T-helper 1 cell treated with Interleukin-12 subunit alpha and Interleukin-12 subunit beta and Interleukin-4 antibody, amounts not matched to agents 30 μg/mL and 1 μg/mL, for 36 hours (primary cell): Measurements from ENCODE around the gene MAMDC2.
"Not testable (repeated sequence)": the region's sequence is repeated elsewhere in the genome, so short reads cannot be mapped to it uniquely, and the experiment has no call there.

ENCODE experiments used
- H3K27ac Mint-ChIP-seq: one replicate; pipeline ENCODE4 v1.8.0; 2021; ENCODE audit warnings: mild to moderate bottlenecking, mixed read lengths
- H3K27me3 Mint-ChIP-seq: one replicate; pipeline ENCODE4 v1.8.0; 2021; ENCODE audit warnings: low read depth, mixed read lengths
- H3K36me3 Mint-ChIP-seq: one replicate; pipeline ENCODE4 v1.8.0; 2021; ENCODE audit warnings: low read depth, mixed read lengths
- H3K4me1 Mint-ChIP-seq: one replicate; pipeline ENCODE4 v1.8.0; 2021; ENCODE audit warnings: low read depth, mixed read lengths
- H3K4me3 Mint-ChIP-seq: one replicate; pipeline ENCODE4 v1.8.0; 2021; ENCODE audit warnings: mild to moderate bottlenecking, moderate library complexity, mixed read lengths
- H3K9me3 Mint-ChIP-seq: one replicate; pipeline ENCODE4 v1.8.0; 2021; ENCODE audit warnings: mixed read lengths

The MAMDC2 gene

DNA sequence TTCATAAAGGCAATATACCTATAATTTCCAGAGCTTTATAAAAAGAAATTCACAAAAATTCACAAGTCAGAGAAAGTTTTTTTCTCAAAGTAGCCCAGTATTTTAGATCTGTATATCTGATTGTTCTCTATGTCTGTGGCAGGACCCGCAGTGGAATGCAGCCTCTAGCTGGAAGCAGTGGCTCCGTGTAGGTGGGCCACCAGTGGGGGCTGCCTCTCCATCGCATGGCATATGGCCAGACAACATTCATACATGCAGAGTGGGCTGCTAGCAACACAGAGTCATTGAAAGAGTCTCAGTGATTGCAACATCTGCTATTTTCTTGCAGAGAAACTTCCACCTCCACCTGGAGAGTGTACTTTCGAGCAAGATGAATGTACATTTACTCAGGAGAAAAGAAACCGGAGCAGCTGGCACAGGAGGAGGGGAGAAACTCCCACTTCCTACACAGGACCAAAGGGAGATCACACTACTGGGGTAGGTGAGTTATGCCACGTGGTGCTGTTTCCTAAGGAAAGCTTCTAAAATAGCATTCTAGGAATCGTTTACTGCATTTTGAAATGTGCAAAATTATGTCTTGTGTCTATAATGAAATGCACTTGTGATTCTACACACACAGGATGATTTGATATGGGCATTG is 126.6 kb downstream of the MAMDC2 start:
- Mint-ChIP-seq H3K36me3 (no peaks in the 10 kb centered on the region), H3K27me3 (peaks cover 5% of the 10 kb centered on the region), H3K27ac (no peak overlapping the region), H3K4me3 (no peak overlapping the region), H3K9me3 (no peaks in the 10 kb centered on the region), H3K4me1 (no peaks in the 10 kb centered on the region)

DNA sequence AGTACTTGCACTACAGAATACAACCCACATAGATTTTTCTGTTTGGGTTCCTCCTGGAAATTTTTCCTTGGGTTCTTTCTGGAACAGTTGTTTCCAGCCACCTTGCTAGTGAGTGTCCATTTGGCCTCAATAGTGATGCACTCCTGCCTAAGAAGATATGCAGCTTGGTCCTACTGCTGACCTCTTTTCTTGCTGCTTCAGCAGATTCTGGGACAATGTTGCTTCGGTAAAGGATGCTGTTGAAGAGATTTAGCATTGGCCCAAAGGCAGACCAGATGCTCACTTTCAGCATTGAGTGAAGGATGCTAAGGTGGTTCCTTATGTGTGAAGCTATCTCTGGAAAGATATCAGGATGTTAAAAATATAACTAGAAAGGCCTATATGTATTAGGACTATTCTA is 128.9 kb downstream of the MAMDC2 start:
- Mint-ChIP-seq H3K36me3 (no peaks in the 10 kb centered on the region), H3K4me3 (no peak overlapping the region), H3K9me3 (no peaks in the 10 kb centered on the region), H3K27ac (no peak overlapping the region), H3K4me1 (no peaks in the 10 kb centered on the region), H3K27me3 (peaks cover 5% of the 10 kb centered on the region)

DNA sequence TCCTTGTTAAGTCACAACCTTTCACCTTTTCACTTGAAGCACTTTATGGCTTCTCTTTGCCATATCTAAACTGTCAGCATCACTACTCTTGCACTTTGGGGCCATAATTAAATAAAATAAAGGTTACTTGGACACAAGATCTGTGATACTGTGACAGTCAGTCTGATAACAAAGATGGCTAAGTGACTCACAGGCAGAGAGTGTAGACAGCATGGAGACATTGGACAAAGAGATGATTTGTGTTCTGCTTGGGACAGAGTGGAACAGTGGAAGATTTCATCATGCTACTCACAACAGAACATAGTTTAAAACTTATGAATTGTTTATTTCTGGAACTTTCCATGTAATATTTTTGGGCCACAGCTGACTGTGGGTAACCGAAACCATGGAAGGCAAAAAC is 133.5 kb downstream of the MAMDC2 start:
- H3K27me3 Mint-ChIP-seq, result no peaks in the 10 kb centered on the region

DNA sequence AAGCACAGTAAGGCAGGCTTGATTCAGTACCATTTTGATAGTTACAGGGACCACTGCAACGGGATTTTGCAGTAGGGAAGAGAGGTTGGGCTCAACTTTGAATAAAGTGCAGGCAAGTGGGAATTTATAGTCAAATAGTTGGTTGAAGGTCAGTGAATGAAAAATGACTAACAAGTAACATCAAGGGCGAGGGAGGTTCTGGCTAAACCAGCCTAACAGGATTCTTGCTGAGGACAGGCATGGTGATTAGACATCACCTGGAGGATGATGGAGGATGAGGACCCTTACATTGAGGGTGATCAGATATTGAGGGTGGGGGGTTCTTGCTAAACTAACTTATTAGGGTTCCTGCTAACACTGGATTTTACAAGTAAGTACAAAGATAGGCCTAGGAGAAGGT is 149.1 kb downstream of the MAMDC2 start:
- Mint-ChIP-seq H3K4me1 (no peaks in the 10 kb centered on the region), H3K9me3 (no peaks in the 10 kb centered on the region), H3K27ac (no peak overlapping the region), H3K27me3 (peaks cover 5% of the 10 kb centered on the region), H3K4me3 (no peak overlapping the region), H3K36me3 (no peaks in the 10 kb centered on the region)

More for the DNA sequence above, 133.5 kb downstream of the MAMDC2 start:
- Mint-ChIP-seq H3K9me3 (peaks cover 11% of the 10 kb centered on the region), H3K4me3 (no peak overlapping the region), H3K36me3 (no peaks in the 10 kb centered on the region), H3K4me1 (no peaks in the 10 kb centered on the region), H3K27ac (no peak overlapping the region)

DNA sequence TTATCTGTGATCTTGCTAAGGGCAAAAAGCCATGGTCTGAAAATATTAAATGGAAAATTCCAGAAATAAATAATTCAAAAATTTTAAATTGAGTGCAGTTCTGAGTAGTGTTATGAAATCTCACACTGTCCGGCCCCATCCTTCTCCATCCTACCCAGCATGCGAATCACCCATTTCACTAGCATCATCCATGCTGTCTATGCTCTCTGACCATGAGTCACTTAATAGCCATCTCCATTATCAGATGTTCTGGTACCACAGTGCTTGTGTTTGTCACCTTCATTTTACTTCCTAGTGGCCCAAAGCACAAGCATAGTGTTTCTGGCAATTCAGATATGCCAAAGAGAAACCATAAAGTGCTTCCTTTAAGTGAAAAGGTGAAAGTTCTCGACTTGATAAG is 151.8 kb downstream of the MAMDC2 start:
- H3K9me3 Mint-ChIP-seq, result no peaks in the 10 kb centered on the region
- peaks cover 3% of the 10 kb centered on the region for H3K27me3 Mint-ChIP-seq
- no peaks in the 10 kb centered on the region for H3K36me3 Mint-ChIP-seq
- H3K27ac Mint-ChIP-seq, result no peak overlapping the region
- no peaks in the 10 kb centered on the region for H3K4me1 Mint-ChIP-seq
- no peak overlapping the region for H3K4me3 Mint-ChIP-seq

DNA sequence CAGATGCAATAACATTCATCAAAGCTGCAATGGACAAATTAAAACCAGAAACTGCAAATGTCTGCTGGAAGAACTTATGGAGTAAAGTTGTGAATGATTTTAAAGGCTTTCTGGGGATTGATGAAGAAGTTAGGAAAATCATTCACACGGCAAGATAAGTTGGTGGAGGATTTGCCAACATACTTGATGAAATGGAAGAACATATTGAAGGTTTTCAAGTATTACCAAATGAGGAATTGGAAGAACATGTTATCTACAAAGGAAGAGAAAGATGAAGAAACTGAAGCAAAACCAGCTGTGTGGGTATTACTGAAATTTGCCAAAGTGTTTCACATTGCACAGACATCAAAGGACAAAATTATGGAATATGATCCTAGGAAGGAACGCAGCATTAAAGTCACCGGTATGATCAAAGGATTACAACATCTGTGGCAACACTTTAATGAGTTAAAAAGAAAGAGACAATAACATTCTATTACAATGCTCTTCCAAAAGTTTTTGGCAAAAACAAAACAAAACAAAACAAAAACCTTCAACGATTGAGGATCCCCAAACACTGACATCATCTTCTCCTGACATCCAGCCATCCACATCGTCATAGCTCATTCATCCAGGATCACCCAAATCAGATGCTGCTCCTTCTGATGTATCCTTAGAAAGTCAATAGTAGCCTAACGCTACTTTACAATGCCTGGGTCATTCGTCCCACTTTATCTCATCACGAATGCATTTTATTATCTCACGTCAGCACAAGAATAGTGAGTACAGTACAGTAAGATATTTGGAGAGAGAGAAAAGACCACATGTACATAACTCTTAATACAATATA is 153.8 kb downstream of the MAMDC2 start:
- no peak overlapping the region for H3K4me3 Mint-ChIP-seq
- no peaks in the 10 kb centered on the region for H3K9me3 Mint-ChIP-seq
- no peaks in the 10 kb centered on the region for H3K27me3 Mint-ChIP-seq
- H3K36me3 Mint-ChIP-seq, result no peaks in the 10 kb centered on the region
- H3K27ac Mint-ChIP-seq, result no peak overlapping the region
- H3K4me1 Mint-ChIP-seq, result no peaks in the 10 kb centered on the region

DNA sequence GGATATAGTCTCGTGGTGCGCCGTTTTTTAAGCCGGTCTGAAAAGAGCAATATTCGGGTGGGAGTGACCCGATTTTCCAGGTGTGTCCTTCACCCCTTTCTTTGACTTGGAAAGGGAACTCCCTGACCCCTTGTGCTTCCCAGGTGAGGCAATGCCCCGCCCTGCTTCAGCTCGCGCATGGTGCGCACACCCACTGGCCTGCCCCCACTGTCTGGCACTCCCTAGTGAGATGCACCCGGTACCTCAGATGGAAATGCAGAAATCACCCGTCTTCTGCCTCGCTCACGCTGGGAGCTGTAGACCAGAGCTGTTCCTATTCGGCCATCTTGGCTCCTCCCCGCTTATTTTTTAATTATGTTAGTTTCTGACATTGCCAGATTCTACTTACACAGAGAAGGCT is 161.1 kb downstream of the MAMDC2 start:
- not testable (repeated sequence) for H3K36me3 Mint-ChIP-seq, H3K4me1 Mint-ChIP-seq, H3K27ac Mint-ChIP-seq, H3K27me3 Mint-ChIP-seq, H3K4me3 Mint-ChIP-seq, H3K9me3 Mint-ChIP-seq

DNA sequence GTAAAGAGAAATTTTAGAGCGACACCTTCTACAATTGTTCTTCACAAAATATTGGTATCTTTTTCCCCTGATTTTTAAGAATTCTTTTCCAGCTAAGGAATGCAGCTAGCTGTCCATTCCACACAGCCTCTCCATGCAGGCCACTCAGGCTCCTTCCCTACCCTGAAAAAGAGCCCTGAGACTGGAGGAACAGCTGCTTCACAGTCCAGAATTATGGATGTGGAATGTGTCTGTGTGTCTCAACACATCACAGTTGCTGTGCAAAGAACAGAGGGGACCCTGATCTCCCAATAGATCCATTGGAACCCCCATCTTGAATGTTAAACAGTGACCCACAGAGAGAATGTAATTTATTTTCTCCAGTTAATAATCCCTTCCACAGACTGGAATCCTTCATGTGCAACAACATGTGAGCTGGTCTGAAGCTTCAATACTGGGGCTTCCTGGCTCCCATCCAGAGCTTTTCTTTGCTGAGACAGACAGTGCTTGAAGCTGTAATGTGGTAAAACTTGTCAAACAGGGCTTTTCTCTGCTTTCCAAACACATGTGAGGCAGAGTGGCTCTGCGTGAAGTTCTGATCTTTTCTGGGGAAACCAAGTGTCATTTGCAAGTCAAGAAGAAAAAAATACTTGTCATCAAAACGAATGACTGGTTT is 161.8 kb downstream of the MAMDC2 start:
- peaks cover 12% of the 10 kb centered on the region for H3K9me3 Mint-ChIP-seq
- H3K4me1 Mint-ChIP-seq, result no peaks in the 10 kb centered on the region
- H3K4me3 Mint-ChIP-seq, result no peak overlapping the region
- no peaks in the 10 kb centered on the region for H3K27me3 Mint-ChIP-seq
- no peaks in the 10 kb centered on the region for H3K36me3 Mint-ChIP-seq
- no peak overlapping the region for H3K27ac Mint-ChIP-seq

DNA sequence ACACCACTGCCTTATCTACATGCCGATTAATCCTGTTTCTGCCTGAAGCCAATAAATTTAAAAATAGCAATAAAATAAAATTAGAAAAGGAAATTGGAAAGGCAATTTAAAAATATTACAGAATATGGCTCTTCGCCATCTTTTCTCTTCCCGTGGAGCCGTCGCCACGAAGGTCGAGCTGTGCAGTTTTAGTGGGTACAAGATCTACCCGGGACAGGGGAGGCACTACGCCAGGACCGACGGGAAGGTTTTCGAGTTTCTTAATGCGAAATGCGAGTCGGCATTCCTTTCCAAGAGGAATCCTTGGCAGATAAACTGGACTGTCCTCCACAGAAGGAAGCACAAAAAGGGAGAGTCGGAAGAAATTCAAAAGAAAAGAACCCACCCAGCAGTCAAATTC is 173.4 kb downstream of the MAMDC2 start:
- Mint-ChIP-seq H3K4me1 (no peaks in the 10 kb centered on the region), H3K4me3 (no peak overlapping the region), H3K27ac (no peak overlapping the region)

DNA sequence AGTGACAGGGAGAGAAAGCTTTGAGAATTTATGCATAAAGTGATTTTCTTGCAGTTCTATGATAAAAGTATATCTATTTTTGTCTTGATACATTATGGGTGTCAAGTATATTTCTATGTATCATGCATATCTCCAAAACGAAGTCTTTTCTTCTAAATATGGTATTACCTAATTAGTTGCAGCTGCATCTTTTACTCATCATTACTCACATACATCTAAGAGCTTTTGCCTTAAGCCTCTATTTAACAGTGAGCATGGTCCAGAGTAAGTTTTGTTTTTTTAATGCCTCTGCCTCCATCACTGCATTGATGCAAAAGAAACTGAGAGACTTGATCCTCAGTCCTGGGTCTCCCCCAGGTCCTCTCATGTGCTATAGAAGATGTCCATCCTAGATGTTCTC is 175.1 kb downstream of the MAMDC2 start:
- no peak overlapping the region for H3K4me3 Mint-ChIP-seq
- peaks cover 4% of the 10 kb centered on the region for H3K27me3 Mint-ChIP-seq
- H3K27ac Mint-ChIP-seq, result no peak overlapping the region
- no peaks in the 10 kb centered on the region for H3K9me3 Mint-ChIP-seq
- H3K36me3 Mint-ChIP-seq, result no peaks in the 10 kb centered on the region
- no peaks in the 10 kb centered on the region for H3K4me1 Mint-ChIP-seq

More for the DNA sequence above, 173.4 kb downstream of the MAMDC2 start:
- Mint-ChIP-seq H3K36me3 (no peaks in the 10 kb centered on the region), H3K27me3 (peaks cover 2% of the 10 kb centered on the region), H3K9me3 (no peaks in the 10 kb centered on the region)

DNA sequence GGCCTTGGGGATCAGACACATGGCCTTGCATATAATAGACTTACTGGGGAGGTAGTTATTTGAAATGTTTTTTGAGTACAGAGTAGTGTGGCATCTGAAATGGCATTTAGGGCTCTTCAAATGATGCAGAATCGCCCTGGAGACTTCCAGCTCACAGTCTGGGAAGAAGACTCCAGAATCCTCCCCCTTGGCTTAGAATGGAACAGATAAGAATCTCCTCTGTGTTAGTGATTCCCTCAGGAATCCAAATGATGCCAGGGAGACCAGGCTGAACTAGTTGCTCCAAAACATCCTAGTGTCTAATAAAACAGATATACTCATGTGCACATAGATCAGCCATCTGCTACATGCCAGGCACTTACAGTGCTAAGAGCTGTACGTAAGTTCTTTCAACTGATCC is 176.6 kb downstream of the MAMDC2 start:
- no peaks in the 10 kb centered on the region for H3K9me3 Mint-ChIP-seq
- H3K27ac Mint-ChIP-seq, result no peak overlapping the region
- no peaks in the 10 kb centered on the region for H3K36me3 Mint-ChIP-seq
- no peaks in the 10 kb centered on the region for H3K4me1 Mint-ChIP-seq
- peaks cover 4% of the 10 kb centered on the region for H3K27me3 Mint-ChIP-seq
- H3K4me3 Mint-ChIP-seq, result no peak overlapping the region

DNA sequence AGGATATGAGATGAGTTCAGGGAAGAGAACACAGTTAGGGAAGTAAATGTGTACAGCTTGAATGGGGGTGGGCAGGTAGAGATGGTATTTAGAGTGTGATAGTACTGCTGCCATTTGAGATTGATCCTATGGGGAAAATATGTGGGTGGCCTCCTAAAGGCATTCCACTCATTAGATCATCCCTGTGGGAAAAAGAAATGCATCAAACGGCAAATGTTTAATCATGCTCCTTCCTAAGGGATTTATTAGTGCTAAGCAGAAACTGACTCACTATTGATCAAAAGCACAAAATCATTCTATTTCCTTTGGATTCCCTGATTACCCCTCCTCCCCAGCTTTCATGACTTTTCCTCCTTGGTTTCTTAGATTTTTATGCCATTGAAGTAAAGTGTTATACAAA is 178.7 kb downstream of the MAMDC2 start:
- no peaks in the 10 kb centered on the region for H3K36me3 Mint-ChIP-seq
- H3K4me3 Mint-ChIP-seq, result no peak overlapping the region
- H3K27ac Mint-ChIP-seq, result no peak overlapping the region
- H3K4me1 Mint-ChIP-seq, result no peaks in the 10 kb centered on the region
- H3K9me3 Mint-ChIP-seq, result no peaks in the 10 kb centered on the region
- peaks cover 8% of the 10 kb centered on the region for H3K27me3 Mint-ChIP-seq

DNA sequence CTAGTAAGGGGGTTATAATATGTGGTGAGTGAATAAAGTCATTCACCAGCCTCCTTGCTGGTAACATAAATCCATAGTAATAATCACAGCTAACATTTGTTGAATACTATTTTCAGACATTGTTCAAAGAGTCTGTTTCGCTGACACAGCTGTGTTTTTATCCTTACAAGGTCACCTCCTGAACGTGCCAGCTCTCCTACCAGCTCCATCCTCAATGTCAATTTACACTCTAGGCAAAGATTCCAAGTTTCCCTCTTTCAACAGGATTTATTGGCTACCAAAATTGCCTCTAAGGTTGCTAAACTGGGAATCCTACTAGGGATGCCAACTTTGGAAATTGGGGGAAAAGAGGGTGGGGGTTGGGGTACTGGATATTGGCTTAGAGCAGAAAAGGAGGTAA is 184.5 kb downstream of the MAMDC2 start:
- Mint-ChIP-seq H3K27me3 (peaks cover 3% of the 10 kb centered on the region), H3K27ac (no peak overlapping the region), H3K4me1 (no peaks in the 10 kb centered on the region), H3K36me3 (no peaks in the 10 kb centered on the region), H3K4me3 (no peak overlapping the region), H3K9me3 (no peaks in the 10 kb centered on the region)

DNA sequence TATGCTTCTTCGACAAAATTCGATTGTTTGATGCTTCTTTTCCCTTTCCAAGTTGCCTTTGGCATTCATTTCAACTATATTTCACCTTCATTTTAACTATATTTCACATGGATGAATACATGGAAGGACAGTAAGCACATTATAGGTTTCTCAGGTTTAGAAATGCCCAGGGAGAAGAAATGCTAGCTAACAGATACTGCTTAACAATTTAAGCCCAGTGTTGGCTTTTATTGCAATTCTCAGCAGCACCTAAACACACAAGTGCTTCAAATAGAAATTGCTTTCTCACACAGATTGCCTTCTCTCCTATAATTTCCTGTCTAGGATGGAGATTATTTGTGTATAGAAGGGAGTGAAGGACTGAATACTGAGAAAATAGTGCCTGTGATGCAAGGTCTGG is 185.0 kb downstream of the MAMDC2 start:
- Mint-ChIP-seq H3K9me3 (no peaks in the 10 kb centered on the region), H3K27ac (no peak overlapping the region), H3K4me3 (no peak overlapping the region), H3K27me3 (peaks cover 3% of the 10 kb centered on the region), H3K36me3 (no peaks in the 10 kb centered on the region), H3K4me1 (no peaks in the 10 kb centered on the region)

DNA sequence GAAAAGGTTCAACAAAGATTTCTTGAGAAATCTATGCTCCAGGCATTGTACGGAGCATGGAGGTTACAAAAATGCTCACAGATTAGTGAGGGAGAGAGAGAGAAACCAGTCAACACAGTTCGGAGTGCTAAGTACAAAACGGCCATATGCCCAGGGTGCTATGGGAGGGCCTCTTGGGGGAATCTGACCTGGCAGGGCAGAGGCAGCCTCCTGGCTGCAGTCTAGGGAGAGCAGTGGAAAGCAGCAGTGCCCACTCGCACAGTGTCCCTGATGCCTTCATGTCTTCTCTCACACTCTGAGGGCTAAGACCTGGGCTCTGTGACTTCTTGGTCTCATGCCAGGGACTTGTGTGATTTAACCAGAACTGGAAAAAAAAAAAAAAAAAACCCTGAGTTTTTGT is 185.4 kb downstream of the MAMDC2 start:
- no peaks in the 10 kb centered on the region for H3K9me3 Mint-ChIP-seq
- H3K4me1 Mint-ChIP-seq, result no peaks in the 10 kb centered on the region
- H3K27ac Mint-ChIP-seq, result no peak overlapping the region
- H3K27me3 Mint-ChIP-seq, result peaks cover 3% of the 10 kb centered on the region
- no peaks in the 10 kb centered on the region for H3K36me3 Mint-ChIP-seq
- no peak overlapping the region for H3K4me3 Mint-ChIP-seq
